GM23338 (cell line): Measurements from ENCODE around the gene OLFM1.

ENCODE experiments used
- CREB1 ChIP-seq: fragments of 250-450 bp; sonication (Bioruptor Pico); IDR thresholded peaks from 2 replicates; pipeline ENCODE4 v1.5.0; 2020; ENCODE audit warnings: low read depth, mild to moderate bottlenecking, moderate library complexity
- CTCF ChIP-seq, 2 experiments: fragments of 200-600 bp in 1 of 2; sonication (generic) in 1 of 2; conservative IDR thresholded peaks; 2 replicates each; pipeline versions ENCODE4 v1.5.1 to v1.6.1; 2016 to 2017; ENCODE audit warnings: antibody characterized with exemption in 2 of 2, low read depth in 2 of 2, mild to moderate bottlenecking in 2 of 2, moderate library complexity in 1 of 2
- EZH2 ChIP-seq: fragments of 200-600 bp; sonication (generic); IDR thresholded peaks from one replicate; pipeline ENCODE4 v1.8.0; 2017; ENCODE audit warnings: antibody characterized with exemption, mild to moderate bottlenecking, low read depth; ENCODE audit not compliant: unreplicated experiment
- EZH2phosphoT487 ChIP-seq: fragments of 200-600 bp; sonication (generic); IDR thresholded peaks from one replicate; pipeline ENCODE4 v1.8.1; 2018; ENCODE audit warnings: antibody characterized with exemption; ENCODE audit not compliant: unreplicated experiment
- JUNB ChIP-seq: IDR thresholded peaks from one replicate; pipeline ENCODE4 v1.6.1; 2016; ENCODE audit warnings: antibody characterized with exemption; ENCODE audit not compliant: unreplicated experiment
- POLR2AphosphoS5 ChIP-seq: IDR thresholded peaks from 2 replicates; pipeline ENCODE4 v1.6.1; 2016; ENCODE audit warnings: antibody characterized with exemption, low read depth
- REST ChIP-seq: IDR thresholded peaks from one replicate; pipeline ENCODE4 v1.6.1; 2018; ENCODE audit warnings: antibody characterized with exemption; ENCODE audit not compliant: unreplicated experiment
- STAT1 ChIP-seq: IDR thresholded peaks from one replicate; pipeline ENCODE4 v1.6.1; 2016; ENCODE audit warnings: antibody characterized with exemption; ENCODE audit not compliant: unreplicated experiment
- ZNF114 ChIP-seq: fragments of 250-450 bp; sonication (Bioruptor Pico); IDR thresholded peaks from 2 replicates; pipeline ENCODE4 v1.5.0; 2020; ENCODE audit warnings: mild to moderate bottlenecking, moderate library complexity
- ZNF331 ChIP-seq: fragments of 250-450 bp; sonication (Bioruptor Pico); IDR thresholded peaks from 2 replicates; pipeline ENCODE4 v1.5.0; 2020; ENCODE audit warnings: low read depth, mild to moderate bottlenecking, moderate library complexity
- TF ChIP-seq, protein P1 (sequence below): IDR thresholded peaks from 2 replicates; pipeline ENCODE4 v1.6.1; 2016; ENCODE audit warnings: antibody characterized with exemption

DNA sequence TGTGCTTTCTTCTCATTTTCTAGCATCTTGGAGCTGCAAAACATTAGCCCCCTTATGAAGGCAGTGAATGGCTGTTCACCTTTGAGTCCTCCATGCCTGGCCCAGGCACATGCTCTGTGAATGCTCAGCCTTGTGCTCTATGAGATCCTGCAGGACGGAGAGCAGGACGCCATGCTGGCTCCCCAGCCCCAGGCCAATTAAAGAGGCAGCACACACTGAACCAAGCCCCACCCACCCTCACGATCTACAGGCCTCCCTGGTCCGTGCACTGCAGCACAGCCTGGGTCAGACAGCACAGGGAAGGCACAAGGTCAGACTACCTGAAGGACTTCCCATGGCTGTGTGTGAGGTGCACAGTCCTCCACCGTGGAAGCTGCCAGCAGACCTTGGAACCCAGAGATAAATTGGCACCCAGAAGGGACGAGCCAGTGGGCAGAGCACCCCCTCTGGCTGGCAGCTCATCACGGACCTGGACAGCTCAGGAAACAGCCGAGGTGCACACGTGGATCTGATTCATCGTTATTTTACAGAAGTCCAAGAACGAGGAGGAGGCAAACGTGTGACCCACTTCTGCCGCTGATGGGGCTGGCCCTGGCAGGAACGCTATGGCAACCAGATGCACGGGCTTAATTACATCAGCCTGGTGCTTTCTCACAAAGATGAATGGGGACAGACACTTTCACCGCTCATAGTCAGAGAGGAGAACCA, 59.5 kb downstream of the OLFM1 start:
- TF ChIP-seq EZH2 (no peak), CTCF (conservative IDR thresholded peaks at IDR 0.05; ENCODE audit: low read depth in 2 of 2) (no peak), POLR2AphosphoS5 (no peak), REST (no peak), STAT1 (no peak), CREB1 (no peak), EZH2phosphoT487 (no peak), JUNB (no peak), ZNF331 (CRISPR knock-in tag) (no peak), ZNF114 (CRISPR knock-in tag) (no peak)
- TF ChIP-seq, protein P1, sequence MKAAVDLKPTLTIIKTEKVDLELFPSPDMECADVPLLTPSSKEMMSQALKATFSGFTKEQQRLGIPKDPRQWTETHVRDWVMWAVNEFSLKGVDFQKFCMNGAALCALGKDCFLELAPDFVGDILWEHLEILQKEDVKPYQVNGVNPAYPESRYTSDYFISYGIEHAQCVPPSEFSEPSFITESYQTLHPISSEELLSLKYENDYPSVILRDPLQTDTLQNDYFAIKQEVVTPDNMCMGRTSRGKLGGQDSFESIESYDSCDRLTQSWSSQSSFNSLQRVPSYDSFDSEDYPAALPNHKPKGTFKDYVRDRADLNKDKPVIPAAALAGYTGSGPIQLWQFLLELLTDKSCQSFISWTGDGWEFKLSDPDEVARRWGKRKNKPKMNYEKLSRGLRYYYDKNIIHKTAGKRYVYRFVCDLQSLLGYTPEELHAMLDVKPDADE: no peak
